WTC11 (cell line): ENCODE measurements around the gene COL1A1. TPM values are rescaled to one million over a fixed set of nuclear protein-coding genes. Genes with fewer than 3 reads are reported as not detected.

Experiments used
- ATAC-seq: fragments of 200-7000 bp; cut with Tn5 transposase; 2 replicates; pipeline ENCODE4 v1.10.0; 2021; ENCODE audit warnings: mild to moderate bottlenecking, moderate library complexity
- CTCF ChIA-PET: fragments of 300-600 bp; sonication (Branson Sonifier 250); formaldehyde crosslinking; loops from one replicate; lab custom pipeline; 2021; ENCODE audit warnings: antibody characterized with exemption; lab: Charles Lee
- POLR2A ChIA-PET: fragments of 350-600 bp; sonication (Branson Sonifier 250); formaldehyde crosslinking; loops from one replicate; lab custom pipeline; 2021; ENCODE audit warnings: antibody characterized with exemption; lab: Charles Lee
- DNase-seq: peaks from one replicate; pipeline ENCODE4 v3.0.0; 2021; ENCODE audit warnings: low spot score
- H3K27ac Mint-ChIP-seq: 2 replicates; pipeline ENCODE4 v1.8.0; 2021; ENCODE audit warnings: mixed read lengths
- H3K27me3 Mint-ChIP-seq: 2 replicates; pipeline ENCODE4 v1.8.0; 2021; ENCODE audit warnings: low read depth, mild to moderate bottlenecking, moderate library complexity, mixed read lengths
- H3K36me3 Mint-ChIP-seq: 2 replicates; pipeline ENCODE4 v1.8.0; 2021; ENCODE audit warnings: mixed read lengths
- H3K4me1 Mint-ChIP-seq: 2 replicates; pipeline ENCODE4 v1.8.0; 2022; ENCODE audit warnings: mixed read lengths
- H3K4me3 Mint-ChIP-seq: 2 replicates; pipeline ENCODE4 v1.8.0; 2021; ENCODE audit warnings: mild to moderate bottlenecking, moderate library complexity, mixed read lengths
- H3K9me3 Mint-ChIP-seq: 2 replicates; pipeline ENCODE4 v1.8.0; 2021; ENCODE audit warnings: mixed read lengths
- FOXP1 ChIP-seq: sonication (generic); formaldehyde crosslinking; IDR thresholded peaks from 2 replicates; pipeline ENCODE4 v1.8.0; 2022; ENCODE audit warnings: missing genetic modification reagents, mild to moderate bottlenecking, moderate library complexity, borderline replicate concordance
- KAT7 ChIP-seq: sonication (generic); formaldehyde crosslinking; IDR thresholded peaks from 2 replicates; pipeline ENCODE4 v1.8.1; 2023; ENCODE audit warnings: missing genetic modification reagents, mild to moderate bottlenecking, borderline replicate concordance
- NFATC4 ChIP-seq: fragments of 250-450 bp; sonication (Bioruptor Pico); IDR thresholded peaks from 2 replicates; pipeline ENCODE4 v1.9.0; 2021; ENCODE audit warnings: mild to moderate bottlenecking
- NR3C1 ChIP-seq: sonication (generic); formaldehyde crosslinking; conservative IDR thresholded peaks from 2 replicates; pipeline ENCODE4 v1.8.1; 2023; ENCODE audit warnings: low read depth, mild to moderate bottlenecking, missing genetic modification reagents
- PRDM15 ChIP-seq: sonication (generic); formaldehyde crosslinking; IDR thresholded peaks from 2 replicates; pipeline ENCODE4 v1.8.0; 2022; ENCODE audit warnings: missing genetic modification reagents
- PRRX2 ChIP-seq: fragments of 250-450 bp; sonication (Bioruptor Pico); IDR thresholded peaks from 2 replicates; pipeline ENCODE4 v1.8.0; 2021; ENCODE audit warnings: mild to moderate bottlenecking
- SOX15 ChIP-seq: fragments of 250-450 bp; sonication (Bioruptor Pico); IDR thresholded peaks from 2 replicates; pipeline ENCODE4 v1.9.0; 2021; ENCODE audit warnings: mild to moderate bottlenecking
- STAT6 ChIP-seq: sonication (generic); formaldehyde crosslinking; conservative IDR thresholded peaks from 2 replicates; pipeline ENCODE4 v1.8.1; 2023; ENCODE audit warnings: mild to moderate bottlenecking, low read depth, missing genetic modification reagents, moderate library complexity
- TEAD1 ChIP-seq: sonication (generic); formaldehyde crosslinking; IDR thresholded peaks from 2 replicates; pipeline ENCODE4 v1.8.0; 2022; ENCODE audit warnings: mild to moderate bottlenecking, missing genetic modification reagents
- USF2 ChIP-seq: sonication (generic); formaldehyde crosslinking; IDR thresholded peaks from 2 replicates; pipeline ENCODE4 v1.8.1; 2023; ENCODE audit warnings: mild to moderate bottlenecking, missing genetic modification reagents, moderate library complexity
- ZNF121 ChIP-seq: sonication (generic); formaldehyde crosslinking; IDR thresholded peaks from 2 replicates; pipeline ENCODE4 v1.8.0; 2023; ENCODE audit warnings: missing genetic modification reagents
- ZNF263 ChIP-seq: sonication (generic); formaldehyde crosslinking; IDR thresholded peaks from 2 replicates; pipeline ENCODE4 v1.8.1; 2022; ENCODE audit warnings: low read depth, mild to moderate bottlenecking, moderate library complexity, missing genetic modification reagents
- ZNF423 ChIP-seq: fragments of 250-450 bp; sonication (Bioruptor Pico); IDR thresholded peaks from 2 replicates; pipeline ENCODE4 v2.1.2; 2022; ENCODE audit warnings: mild to moderate bottlenecking, moderate library complexity
- ZNF671 ChIP-seq: fragments of 250-450 bp; sonication (Bioruptor Pico); IDR thresholded peaks from 2 replicates; pipeline ENCODE4 v1.8.0; 2021; ENCODE audit warnings: mild to moderate bottlenecking
- total RNA-seq: library from RNA; stranded (reverse); gene quantifications from 3 replicates; pipeline ENCODE4 v1.2.3, GENCODE V29; 2021
- TF ChIP-seq, protein P1 (sequence below): fragments of 250-450 bp; sonication (Bioruptor Pico); IDR thresholded peaks from 2 replicates; pipeline ENCODE4 v2.1.2; 2022; ENCODE audit warnings: mild to moderate bottlenecking, moderate library complexity
- TF ChIP-seq, protein P2 (sequence below): sonication (generic); formaldehyde crosslinking; IDR thresholded peaks from 2 replicates; pipeline ENCODE4 v1.8.1; 2022; ENCODE audit warnings: missing genetic modification reagents, borderline replicate concordance

COL1A1 gene
- total RNA-seq, 1 experiment from 2014 or later = 52.1 TPM

GRCh38 chr17:50191359-50192143 is 9.9 kb downstream of the COL1A1 start:
- ATAC-seq (no peak), DNase-seq (no peak)
- no peaks in the 10 kb centered on the region for H3K27me3 Mint-ChIP-seq
- TF ChIP-seq ZNF263 (CRISPR knock-in tag) (no peak), TEAD1 (CRISPR knock-in tag) (no peak), PRRX2 (CRISPR knock-in tag) (no peak), FOXP1 (no peak), USF2 (CRISPR knock-in tag) (no peak), PRDM15 (no peak), ZNF121 (no peak), STAT6 (no peak), ZNF423 (CRISPR knock-in tag) (no peak), NR3C1 (CRISPR knock-in tag) (no peak), NFATC4 (CRISPR knock-in tag) (no peak), KAT7 (CRISPR knock-in tag) (no peak), ZNF671 (CRISPR knock-in tag) (no peak), SOX15 (CRISPR knock-in tag) (no peak)
- TF ChIP-seq, protein P1, sequence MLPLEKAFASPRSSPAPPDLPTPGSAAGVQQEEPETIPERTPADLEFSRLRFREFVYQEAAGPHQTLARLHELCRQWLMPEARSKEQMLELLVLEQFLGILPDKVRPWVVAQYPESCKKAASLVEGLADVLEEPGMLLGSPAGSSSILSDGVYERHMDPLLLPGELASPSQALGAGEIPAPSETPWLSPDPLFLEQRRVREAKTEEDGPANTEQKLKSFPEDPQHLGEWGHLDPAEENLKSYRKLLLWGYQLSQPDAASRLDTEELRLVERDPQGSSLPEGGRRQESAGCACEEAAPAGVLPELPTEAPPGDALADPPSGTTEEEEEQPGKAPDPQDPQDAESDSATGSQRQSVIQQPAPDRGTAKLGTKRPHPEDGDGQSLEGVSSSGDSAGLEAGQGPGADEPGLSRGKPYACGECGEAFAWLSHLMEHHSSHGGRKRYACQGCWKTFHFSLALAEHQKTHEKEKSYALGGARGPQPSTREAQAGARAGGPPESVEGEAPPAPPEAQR (CRISPR knock-in tag) = no peak
- TF ChIP-seq, protein P2, sequence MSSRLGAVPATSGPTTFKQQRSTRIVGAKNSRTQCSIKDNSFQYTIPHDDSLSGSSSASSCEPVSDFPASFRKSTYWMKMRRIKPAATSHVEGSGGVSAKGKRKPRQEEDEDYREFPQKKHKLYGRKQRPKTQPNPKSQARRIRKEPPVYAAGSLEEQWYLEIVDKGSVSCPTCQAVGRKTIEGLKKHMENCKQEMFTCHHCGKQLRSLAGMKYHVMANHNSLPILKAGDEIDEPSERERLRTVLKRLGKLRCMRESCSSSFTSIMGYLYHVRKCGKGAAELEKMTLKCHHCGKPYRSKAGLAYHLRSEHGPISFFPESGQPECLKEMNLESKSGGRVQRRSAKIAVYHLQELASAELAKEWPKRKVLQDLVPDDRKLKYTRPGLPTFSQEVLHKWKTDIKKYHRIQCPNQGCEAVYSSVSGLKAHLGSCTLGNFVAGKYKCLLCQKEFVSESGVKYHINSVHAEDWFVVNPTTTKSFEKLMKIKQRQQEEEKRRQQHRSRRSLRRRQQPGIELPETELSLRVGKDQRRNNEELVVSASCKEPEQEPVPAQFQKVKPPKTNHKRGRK (CRISPR knock-in tag) = no peak
- H3K4me1 Mint-ChIP-seq = no peaks in the 10 kb centered on the region
- H3K27ac Mint-ChIP-seq = no peak overlapping the region
- POLR2A ChIA-PET = no interaction called here
- H3K4me3 Mint-ChIP-seq = no peak overlapping the region
- H3K36me3 Mint-ChIP-seq = peaks cover 4% of the 10 kb centered on the region
- no peaks in the 10 kb centered on the region for H3K9me3 Mint-ChIP-seq
- CTCF ChIA-PET = interaction anchor here (1.3 to 2.0 kb wide), 2 partner anchors 14 to 22 kb away, joined by 6 read pairs; no protein-coding TSS in a partner anchor
